Endodermal cell (in vitro differentiated cells): ENCODE data around the gene BRI3. TPM values are rescaled to one million over a fixed set of nuclear protein-coding genes. Genes with fewer than 3 reads are reported as not detected.

Experiments
- DNase-seq: peaks from one replicate; pipeline ENCODE4 v3.0.0-alpha.2; 2017
- H3K27ac ChIP-seq: 2 replicates; pipeline ENCODE4 v1.5.1; 2013; ENCODE audit warnings: mild to moderate bottlenecking, low read depth, low read length, moderate library complexity
- H3K27me3 ChIP-seq: 2 replicates; pipeline ENCODE4 v1.6.1; 2013; ENCODE audit warnings: mild to moderate bottlenecking, low read length, moderate library complexity; ENCODE audit not compliant: insufficient read depth, control insufficient read depth, poor library complexity, severe bottlenecking
- H3K36me3 ChIP-seq: 2 replicates; pipeline ENCODE4 v1.7.0; 2013; ENCODE audit warnings: mild to moderate bottlenecking, low read length, moderate library complexity; ENCODE audit not compliant: control insufficient read depth, insufficient read depth
- H3K4me1 ChIP-seq: one replicate; pipeline ENCODE4 v1.7.0; 2013; ENCODE audit warnings: low read length; ENCODE audit not compliant: control insufficient read depth, insufficient read depth
- H3K4me3 ChIP-seq: 2 replicates; pipeline ENCODE4 v1.5.1; 2013; ENCODE audit warnings: mild to moderate bottlenecking, low read length, moderate library complexity
- H3K9ac ChIP-seq: 2 replicates; pipeline ENCODE4 v1.6.1; 2013; ENCODE audit warnings: mild to moderate bottlenecking, low read length, moderate library complexity; ENCODE audit not compliant: poor library complexity, severe bottlenecking; ENCODE audit errors: extremely low read depth
- H3K9me3 ChIP-seq: 2 replicates; pipeline ENCODE4 v1.6.1; 2013; ENCODE audit warnings: mild to moderate bottlenecking, low read length, moderate library complexity; ENCODE audit not compliant: control insufficient read depth
- H3K27ac Mint-ChIP-seq: 2 replicates; pipeline ENCODE4 v1.8.0; 2020; ENCODE audit warnings: mixed read lengths
- H3K27me3 Mint-ChIP-seq: 2 replicates; pipeline ENCODE4 v1.8.0; 2021; ENCODE audit warnings: mild to moderate bottlenecking, mixed read lengths; ENCODE audit not compliant: insufficient read depth
- H3K36me3 Mint-ChIP-seq: 2 replicates; pipeline ENCODE4 v1.8.0; 2020; ENCODE audit warnings: low read depth, mixed read lengths
- H3K4me1 Mint-ChIP-seq: 2 replicates; pipeline ENCODE4 v1.8.0; 2020; ENCODE audit warnings: mixed read lengths
- H3K4me3 Mint-ChIP-seq: 2 replicates; pipeline ENCODE4 v1.8.0; 2020; ENCODE audit warnings: mild to moderate bottlenecking, moderate library complexity, mixed read lengths
- H3K9me3 Mint-ChIP-seq: 2 replicates; pipeline ENCODE4 v1.8.0; 2020; ENCODE audit warnings: mild to moderate bottlenecking, mixed read lengths
- CTCF ChIP-seq: fragments of 200-600 bp; sonication (generic); conservative IDR thresholded peaks from 2 replicates; pipeline ENCODE4 v1.5.0; 2021; ENCODE audit warnings: antibody characterized with exemption, mild to moderate bottlenecking
- WGBS, 2 experiments: methylation state at CpG; one replicate each; pipeline versions ENCODE4 v1.1.5 to v1.1.7; 2013; ENCODE audit warnings: missing lambda C conversion rate in 2 of 2, mixed read lengths in 1 of 2; ENCODE audit not compliant: insufficient coverage in 1 of 2, insufficient read length in 1 of 2; 5-methylcytosine and 5-hydroxymethylcytosine counted together
- total RNA-seq, 2 donors: library from RNA; stranded (reverse); fragmentation: NEBNext Ultra II Directional in 1 of 2; extraction: Animal tissue kit (Norgen Biotek cat#: 25700) in 1 of 2; gene quantifications; 2 replicates in 1 of 2; 3 replicates in 1 of 2; pipeline ENCODE4 v1.2.1, GENCODE V29; 2021

BRI3 gene
- total RNA-seq, 2 donors from 2014 or later, result 130 to 152 TPM

GRCh38 chr7:98289333-98289875, 7.9 kb downstream of the BRI3 start:
- DNase-seq, result no peak
- peaks cover 12% of the 10 kb centered on the region for H3K4me1 Mint-ChIP-seq
- no peaks in the 10 kb centered on the region for H3K27me3 Mint-ChIP-seq
- Histone ChIP-seq H3K4me1 (no peaks in the 10 kb centered on the region), H3K9me3 (no peaks in the 10 kb centered on the region), H3K27ac (no peak overlapping the region), H3K9ac (no peak overlapping the region), H3K27me3 (no peaks in the 10 kb centered on the region), H3K36me3 (peaks cover 46% of the 10 kb centered on the region), H3K4me3 (no peak overlapping the region)
- 92 to 97% methylated on average over 4 of the region's 4 CpGs for WGBS, 2 experiments
- TF ChIP-seq CTCF, result no peak
- no peak overlapping the region for H3K4me3 Mint-ChIP-seq
- H3K9me3 Mint-ChIP-seq, result no peaks in the 10 kb centered on the region
- no peak overlapping the region for H3K27ac Mint-ChIP-seq
- peaks cover 24% of the 10 kb centered on the region for H3K36me3 Mint-ChIP-seq

GRCh38 chr7:98291717-98292116, 10.2 kb downstream of the BRI3 start:
- H3K4me1 ChIP-seq, result no peaks in the 10 kb centered on the region
- no peak for DNase-seq

GRCh38 chr7:98293265-98293664, 11.8 kb downstream of the BRI3 start:
- no peak overlapping the region for H3K27ac ChIP-seq
- 93 to 94% methylated on average over 17 of the region's 17 CpGs for WGBS, 2 experiments
- H3K4me1 Mint-ChIP-seq, result no peaks in the 10 kb centered on the region
- no peak for TF ChIP-seq CTCF
- no peaks in the 10 kb centered on the region for H3K27me3 Mint-ChIP-seq
- H3K4me3 ChIP-seq, result no peak overlapping the region
- H3K9me3 ChIP-seq, result no peaks in the 10 kb centered on the region
- no peaks in the 10 kb centered on the region for H3K4me1 ChIP-seq
- DNase-seq, result no peak
- no peak overlapping the region for H3K27ac Mint-ChIP-seq
- peaks cover 30% of the 10 kb centered on the region for H3K36me3 Mint-ChIP-seq
- no peak overlapping the region for H3K4me3 Mint-ChIP-seq
- H3K9me3 Mint-ChIP-seq, result no peaks in the 10 kb centered on the region
- no peaks in the 10 kb centered on the region for H3K27me3 ChIP-seq
- no peak overlapping the region for H3K9ac ChIP-seq
- H3K36me3 ChIP-seq, result peaks cover 43% of the 10 kb centered on the region

More at GRCh38 chr7:98291717-98292116, 10.2 kb downstream of the BRI3 start:
- 90 to 93% methylated on average over 2 to 7 of the region's 7 CpGs for WGBS, 2 experiments
- Histone ChIP-seq H3K36me3 (peaks cover 49% of the 10 kb centered on the region), H3K4me3 (no peak overlapping the region), H3K27me3 (no peaks in the 10 kb centered on the region), H3K9me3 (no peaks in the 10 kb centered on the region), H3K27ac (no peak overlapping the region), H3K9ac (no peak overlapping the region)
- Mint-ChIP-seq H3K27ac (no peak overlapping the region), H3K36me3 (peaks cover 27% of the 10 kb centered on the region), H3K9me3 (no peaks in the 10 kb centered on the region), H3K4me3 (no peak overlapping the region), H3K27me3 (no peaks in the 10 kb centered on the region), H3K4me1 (no peaks in the 10 kb centered on the region)
- peak; percentile 48 for TF ChIP-seq CTCF
